ENCODE results near the gene OCIAD1.
A peak's percentile ranks its signal among the peaks of the same experiment; 100 is the strongest.

The OCIAD1 gene, protein sequence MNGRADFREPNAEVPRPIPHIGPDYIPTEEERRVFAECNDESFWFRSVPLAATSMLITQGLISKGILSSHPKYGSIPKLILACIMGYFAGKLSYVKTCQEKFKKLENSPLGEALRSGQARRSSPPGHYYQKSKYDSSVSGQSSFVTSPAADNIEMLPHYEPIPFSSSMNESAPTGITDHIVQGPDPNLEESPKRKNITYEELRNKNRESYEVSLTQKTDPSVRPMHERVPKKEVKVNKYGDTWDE

GRCh38 chr4:48830706-48831531, at the start of gene OCIAD1:
Gene OCIAD1, plus strand, starts transcription at chr4:48831088. Its CDS starts 1,537 bp downstream, at chr4:48832625.
- H3K9me3 ChIP-seq (ENCODE audit: control insufficient read depth, insufficient read depth, low read depth, low read length), result no peaks in the 10 kb centered on the region
- H3K4me3 ChIP-seq (ENCODE audit: low read depth, low read length), result peak within 1 kb of the TSS; percentile 91
- peaks cover 35% of the 10 kb centered on the region for H3K36me3 ChIP-seq (ENCODE audit: control insufficient read depth, insufficient read depth, low read length)
- H3K4me1 ChIP-seq (ENCODE audit: control insufficient read depth, insufficient read depth, low read length), result peaks cover 7% of the 10 kb centered on the region
- H3K9ac ChIP-seq (ENCODE audit: low read length), result peak within 1 kb of the TSS; percentile 97
- no peaks in the 10 kb centered on the region for H3K27me3 ChIP-seq (ENCODE audit: control insufficient read depth, insufficient read depth, low read length)
- H3K27ac ChIP-seq (ENCODE audit: low read depth, low read length), result peak within 1 kb of the TSS; percentile 97

GRCh38 chr4:48781968-48782367, 48.9 kb upstream of the OCIAD1 start:
- Histone ChIP-seq H3K27ac (ENCODE audit: low read depth, low read length) (no peak overlapping the region), H3K4me1 (ENCODE audit: control insufficient read depth, insufficient read depth, low read length) (peaks cover 18% of the 10 kb centered on the region), H3K9me3 (ENCODE audit: control insufficient read depth, insufficient read depth, low read depth, low read length) (no peaks in the 10 kb centered on the region), H3K27me3 (ENCODE audit: control insufficient read depth, insufficient read depth, low read length) (no peaks in the 10 kb centered on the region), H3K4me3 (ENCODE audit: low read depth, low read length) (no peak overlapping the region), H3K9ac (ENCODE audit: low read length) (no peak overlapping the region), H3K36me3 (ENCODE audit: control insufficient read depth, insufficient read depth, low read length) (no peaks in the 10 kb centered on the region)

DNA sequence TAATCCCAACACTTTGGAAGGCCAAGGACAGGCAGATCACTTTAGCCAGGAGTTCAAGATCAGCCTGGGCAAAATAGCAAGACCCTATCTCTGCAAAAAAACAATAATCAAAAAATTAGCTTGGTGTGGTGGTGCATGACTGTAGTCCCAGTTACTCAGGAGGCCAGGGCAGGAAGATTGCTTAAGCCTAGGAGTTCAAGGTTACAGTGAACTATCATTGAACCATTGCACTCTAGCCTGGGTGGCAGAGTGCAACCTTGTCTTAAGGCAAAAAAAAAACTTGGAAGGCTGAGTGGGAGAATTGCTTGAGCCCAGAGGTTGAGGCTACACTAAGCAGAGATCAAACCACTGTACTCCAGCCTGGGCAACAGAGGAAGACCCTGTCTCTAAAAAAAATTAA, 45.6 kb upstream of the OCIAD1 start:
- Histone ChIP-seq H3K27me3 (ENCODE audit: control insufficient read depth, insufficient read depth, low read length) (no peaks in the 10 kb centered on the region), H3K4me3 (ENCODE audit: low read depth, low read length) (no peak overlapping the region), H3K27ac (ENCODE audit: low read depth, low read length) (no peak overlapping the region), H3K9me3 (ENCODE audit: control insufficient read depth, insufficient read depth, low read depth, low read length) (no peaks in the 10 kb centered on the region), H3K4me1 (ENCODE audit: control insufficient read depth, insufficient read depth, low read length) (peaks cover 4% of the 10 kb centered on the region; the same call in 1 of the 2 replicates), H3K9ac (ENCODE audit: low read length) (no peak overlapping the region), H3K36me3 (ENCODE audit: control insufficient read depth, insufficient read depth, low read length) (no peaks in the 10 kb centered on the region)

GRCh38 chr4:48786549-48786948, 44.3 kb upstream of the OCIAD1 start:
- no peak overlapping the region for H3K4me3 ChIP-seq (ENCODE audit: low read depth, low read length)
- H3K36me3 ChIP-seq (ENCODE audit: control insufficient read depth, insufficient read depth, low read length), result no peaks in the 10 kb centered on the region
- no peaks in the 10 kb centered on the region for H3K27me3 ChIP-seq (ENCODE audit: control insufficient read depth, insufficient read depth, low read length)
- H3K4me1 ChIP-seq (ENCODE audit: control insufficient read depth, insufficient read depth, low read length), result no peaks in the 10 kb centered on the region
- no peak overlapping the region for H3K27ac ChIP-seq (ENCODE audit: low read depth, low read length)
- no peaks in the 10 kb centered on the region for H3K9me3 ChIP-seq (ENCODE audit: control insufficient read depth, insufficient read depth, low read depth, low read length)
- H3K9ac ChIP-seq (ENCODE audit: low read length), result no peak overlapping the region

DNA sequence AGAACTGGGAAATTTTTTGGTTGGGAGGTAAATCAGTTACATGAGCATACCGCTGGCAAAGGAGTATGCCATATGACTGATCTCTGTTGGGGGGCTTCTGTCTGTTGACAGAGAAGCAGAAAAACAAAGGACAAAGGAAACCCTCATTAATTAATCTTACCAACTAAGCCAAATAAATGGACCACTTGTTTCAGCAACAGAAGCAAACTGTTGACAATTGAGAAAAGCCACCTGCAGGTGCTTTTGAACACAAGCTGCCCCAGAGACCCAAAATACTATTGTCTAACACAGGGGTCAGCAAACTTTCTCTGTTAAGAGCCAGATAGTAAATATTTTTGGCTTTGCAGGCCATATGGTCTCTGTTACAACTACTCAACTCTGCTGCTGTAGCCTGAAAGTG, 43.8 kb upstream of the OCIAD1 start:
- no peak overlapping the region for H3K27ac ChIP-seq (ENCODE audit: low read depth, low read length)
- H3K9ac ChIP-seq (ENCODE audit: low read length), result no peak overlapping the region
- no peaks in the 10 kb centered on the region for H3K9me3 ChIP-seq (ENCODE audit: control insufficient read depth, insufficient read depth, low read depth, low read length)
- no peaks in the 10 kb centered on the region for H3K4me1 ChIP-seq (ENCODE audit: control insufficient read depth, insufficient read depth, low read length)
- H3K4me3 ChIP-seq (ENCODE audit: low read depth, low read length), result no peak overlapping the region
- H3K36me3 ChIP-seq (ENCODE audit: control insufficient read depth, insufficient read depth, low read length), result no peaks in the 10 kb centered on the region
- H3K27me3 ChIP-seq (ENCODE audit: control insufficient read depth, insufficient read depth, low read length), result no peaks in the 10 kb centered on the region

DNA sequence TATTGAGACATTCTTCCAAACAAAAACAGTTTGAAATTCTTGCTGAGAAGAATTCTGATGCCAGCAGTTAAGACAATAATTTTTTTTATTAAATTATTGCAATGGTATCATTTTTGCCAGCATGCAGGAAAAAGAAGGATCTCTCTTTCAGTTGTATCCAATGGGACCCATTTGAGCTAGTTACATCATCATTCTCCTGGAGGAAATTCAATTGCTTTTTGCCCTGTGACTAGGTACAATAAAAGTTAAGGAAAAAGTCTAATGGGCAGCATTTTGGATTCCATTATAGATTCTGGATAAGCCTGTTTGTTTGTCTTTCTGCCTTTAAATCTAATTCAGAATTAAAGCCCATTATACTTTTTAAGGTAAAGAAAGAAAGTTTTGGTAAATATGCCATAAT, 40.3 kb upstream of the OCIAD1 start:
- Histone ChIP-seq H3K9me3 (ENCODE audit: control insufficient read depth, insufficient read depth, low read depth, low read length) (no peaks in the 10 kb centered on the region), H3K4me1 (ENCODE audit: control insufficient read depth, insufficient read depth, low read length) (no peaks in the 10 kb centered on the region), H3K27ac (ENCODE audit: low read depth, low read length) (no peak overlapping the region), H3K4me3 (ENCODE audit: low read depth, low read length) (no peak overlapping the region), H3K9ac (ENCODE audit: low read length) (no peak overlapping the region), H3K36me3 (ENCODE audit: control insufficient read depth, insufficient read depth, low read length) (no peaks in the 10 kb centered on the region), H3K27me3 (ENCODE audit: control insufficient read depth, insufficient read depth, low read length) (no peaks in the 10 kb centered on the region)

- no peak overlapping the region for H3K4me3 ChIP-seq (ENCODE audit: low read depth, low read length)
- H3K27ac ChIP-seq (ENCODE audit: low read depth, low read length), result no peak overlapping the region
- no peaks in the 10 kb centered on the region for H3K36me3 ChIP-seq (ENCODE audit: control insufficient read depth, insufficient read depth, low read length)
- no peaks in the 10 kb centered on the region for H3K27me3 ChIP-seq (ENCODE audit: control insufficient read depth, insufficient read depth, low read length)
- no peaks in the 10 kb centered on the region for H3K9me3 ChIP-seq (ENCODE audit: control insufficient read depth, insufficient read depth, low read depth, low read length)
- H3K9ac ChIP-seq (ENCODE audit: low read length), result no peak overlapping the region
- H3K4me1 ChIP-seq (ENCODE audit: control insufficient read depth, insufficient read depth, low read length), result no peaks in the 10 kb centered on the region
These were observed 39.6 kb upstream of the OCIAD1 start for GRCh38 chr4:48791313-48791712.

DNA sequence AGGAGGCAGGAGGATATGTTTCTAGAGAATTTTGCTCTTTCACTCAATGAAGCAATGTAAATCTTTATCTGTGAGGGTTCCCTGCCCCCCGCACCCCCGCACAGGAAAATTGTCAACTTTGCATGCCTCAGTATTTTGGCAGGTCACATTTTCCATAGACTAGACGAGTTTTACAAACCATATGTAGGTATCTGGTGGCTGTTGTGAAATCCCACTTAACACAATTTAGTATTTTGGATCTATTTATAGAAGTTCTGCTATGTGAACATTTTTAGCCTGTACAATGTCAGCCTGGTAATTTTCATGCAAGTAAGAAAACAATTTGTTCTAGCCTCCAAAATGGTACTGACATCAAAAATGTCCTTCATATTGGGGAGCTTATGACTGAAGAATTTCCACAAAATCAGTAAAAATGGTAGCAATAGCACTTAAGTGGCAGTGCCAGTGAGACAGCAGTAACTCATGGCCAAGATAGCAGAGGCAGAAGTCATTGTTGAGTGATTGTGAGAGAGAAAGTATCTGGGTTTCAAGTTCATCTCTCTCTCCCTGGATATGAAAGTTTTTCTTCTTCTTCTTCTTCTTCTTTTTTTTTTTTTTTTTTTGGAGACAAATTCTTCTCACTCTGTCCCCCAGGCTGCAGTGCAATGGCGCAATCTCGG, 38.4 kb upstream of the OCIAD1 start:
- Histone ChIP-seq H3K36me3 (ENCODE audit: control insufficient read depth, insufficient read depth, low read length) (no peaks in the 10 kb centered on the region), H3K4me1 (ENCODE audit: control insufficient read depth, insufficient read depth, low read length) (peaks cover 3% of the 10 kb centered on the region; the same call in 1 of the 2 replicates), H3K27me3 (ENCODE audit: control insufficient read depth, insufficient read depth, low read length) (no peaks in the 10 kb centered on the region), H3K9me3 (ENCODE audit: control insufficient read depth, insufficient read depth, low read depth, low read length) (no peaks in the 10 kb centered on the region), H3K27ac (ENCODE audit: low read depth, low read length) (no peak overlapping the region), H3K4me3 (ENCODE audit: low read depth, low read length) (no peak overlapping the region), H3K9ac (ENCODE audit: low read length) (no peak overlapping the region)

GRCh38 chr4:48795108-48795507, 35.8 kb upstream of the OCIAD1 start:
- H3K27me3 ChIP-seq (ENCODE audit: control insufficient read depth, insufficient read depth, low read length), result no peaks in the 10 kb centered on the region

GRCh38 chr4:48796191-48796926, 34.5 kb upstream of the OCIAD1 start:
- Histone ChIP-seq H3K4me3 (ENCODE audit: low read depth, low read length) (no peak overlapping the region), H3K9ac (ENCODE audit: low read length) (no peak overlapping the region), H3K9me3 (ENCODE audit: control insufficient read depth, insufficient read depth, low read depth, low read length) (no peaks in the 10 kb centered on the region), H3K27ac (ENCODE audit: low read depth, low read length) (no peak overlapping the region), H3K36me3 (ENCODE audit: control insufficient read depth, insufficient read depth, low read length) (no peaks in the 10 kb centered on the region), H3K4me1 (ENCODE audit: control insufficient read depth, insufficient read depth, low read length) (peaks cover 9% of the 10 kb centered on the region; the same call in 1 of the 2 replicates), H3K27me3 (ENCODE audit: control insufficient read depth, insufficient read depth, low read length) (no peaks in the 10 kb centered on the region)

More at GRCh38 chr4:48795108-48795507, 35.8 kb upstream of the OCIAD1 start:
- Histone ChIP-seq H3K27ac (ENCODE audit: low read depth, low read length) (no peak overlapping the region), H3K9ac (ENCODE audit: low read length) (no peak overlapping the region), H3K4me3 (ENCODE audit: low read depth, low read length) (no peak overlapping the region), H3K36me3 (ENCODE audit: control insufficient read depth, insufficient read depth, low read length) (no peaks in the 10 kb centered on the region), H3K4me1 (ENCODE audit: control insufficient read depth, insufficient read depth, low read length) (peaks cover 9% of the 10 kb centered on the region; the same call in 1 of the 2 replicates), H3K9me3 (ENCODE audit: control insufficient read depth, insufficient read depth, low read depth, low read length) (no peaks in the 10 kb centered on the region)

Measured in HUES6 (cell line).